Peyer's patch (tissue), 4 donors: ENCODE measurements around the gene HOXD8. TPM values are rescaled to one million over a fixed set of nuclear protein-coding genes. Genes with fewer than 3 reads are reported as not detected.

Experiments
- DNase-seq, 3 donors: peaks; one replicate each; pipeline ENCODE4 v3.0.0-alpha.2; 2017 to 2019
- H3K27ac ChIP-seq, 4 donors: fragments of 200-600 bp; sonication (generic); one replicate each; pipeline ENCODE4 v1.5.1; 2016 to 2019
- H3K27me3 ChIP-seq, 2 donors: fragments of 200-600 bp; sonication (generic); one replicate each; pipeline ENCODE4 v1.5.1; 2019
- H3K36me3 ChIP-seq, 3 donors: fragments of 200-600 bp; sonication (generic); one replicate each; pipeline ENCODE4 v1.5.1; 2016 to 2019
- H3K4me1 ChIP-seq, 4 donors: fragments of 200-600 bp; sonication (generic); one replicate each; pipeline ENCODE4 v1.5.1; 2016 to 2019
- H3K4me3 ChIP-seq, 4 donors: fragments of 200-600 bp; sonication (generic); 1 replicate in 3 of 4; 2 replicates in 1 of 4; pipeline ENCODE4 v1.5.1; 2016 to 2019; ENCODE audit warnings: mild to moderate bottlenecking in 1 of 4
- H3K9me3 ChIP-seq, 4 donors: fragments of 200-600 bp; sonication (generic); one replicate each; pipeline ENCODE4 v1.5.1; 2016 to 2019; ENCODE audit warnings: mild to moderate bottlenecking in 1 of 4
- CTCF ChIP-seq, 6 experiments: fragments of 450-650 bp in 4 of 6; fragments of 200-600 bp in 2 of 6; sonication (generic) in 1 of 6; IDR thresholded peaks; one replicate each; pipeline ENCODE4 v1.5.1; 2017 to 2019; ENCODE audit warnings: antibody characterized with exemption in 6 of 6, mild to moderate bottlenecking in 3 of 6, moderate library complexity in 1 of 6
- POLR2A ChIP-seq, 2 donors: fragments of 450-650 bp; IDR thresholded peaks; one replicate each; pipeline ENCODE4 v1.5.1; 2017; ENCODE audit warnings: antibody characterized with exemption in 2 of 2, mild to moderate bottlenecking in 2 of 2, moderate library complexity in 2 of 2
- total RNA-seq, 4 donors: library from RNA; depleted of rRNA; stranded (reverse); fragments of >200 nt; gene quantifications; one replicate each; pipeline ENCODE4 v1.1.0, GENCODE V29; 2016

HOXD8 gene
- total RNA-seq, 4 donors from 2014 or later = 3.3 to 9.1 (median 5.0) TPM

GRCh38 chr2:176140513-176141317, 11.2 kb downstream of the HOXD8 start:
- peak overlapping the region; percentile 35 to 82 (median 54) for H3K4me3 ChIP-seq
- peak overlapping the region; percentile 33 to 83 (median 56) for H3K27ac ChIP-seq
- no peaks in the 10 kb centered on the region for H3K9me3 ChIP-seq
- H3K4me1 ChIP-seq = peaks cover 0 to 27% (median 0%) of the 10 kb centered on the region in 4 donors
- no peaks in the 10 kb centered on the region for H3K27me3 ChIP-seq
- peak in 2 of 3 donors; percentile 79 to 88 for DNase-seq
- no peaks in the 10 kb centered on the region for H3K36me3 ChIP-seq
- peak; percentile 9 to 96 (median 88) for TF ChIP-seq CTCF (IDR thresholded peaks at IDR 0.05)
- TF ChIP-seq POLR2A (IDR thresholded peaks at IDR 0.05) = no peak

- no peaks in the 10 kb centered on the region for H3K36me3 ChIP-seq
- H3K4me3 ChIP-seq = no peak overlapping the region
- no peaks in the 10 kb centered on the region for H3K9me3 ChIP-seq
- H3K4me1 ChIP-seq = peaks cover 0 to 27% (median 0%) of the 10 kb centered on the region in 4 donors
- no peak for TF ChIP-seq POLR2A (IDR thresholded peaks at IDR 0.05)
- no peak for TF ChIP-seq CTCF (IDR thresholded peaks at IDR 0.05)
- no peak for DNase-seq
- H3K27me3 ChIP-seq = no peaks in the 10 kb centered on the region
- no peak overlapping the region for H3K27ac ChIP-seq
Observed at GRCh38 chr2:176142281-176142680, 12.8 kb downstream of the HOXD8 start.

- TF ChIP-seq POLR2A (IDR thresholded peaks at IDR 0.05) (no peak), CTCF (IDR thresholded peaks at IDR 0.05) (no peak)
- Histone ChIP-seq H3K27me3 (no peaks in the 10 kb centered on the region), H3K9me3 (no peaks in the 10 kb centered on the region), H3K27ac (no peak overlapping the region), H3K36me3 (no peaks in the 10 kb centered on the region), H3K4me3 (no peak overlapping the region), H3K4me1 (peaks cover 0 to 23% (median 0%) of the 10 kb centered on the region in 4 donors)
- DNase-seq = no peak
Observed at GRCh38 chr2:176145085-176145969, 15.8 kb downstream of the HOXD8 start.

- H3K36me3 ChIP-seq = no peaks in the 10 kb centered on the region
- no peak for DNase-seq
- peaks cover 0 to 18% (median 0%) of the 10 kb centered on the region in 4 donors for H3K4me1 ChIP-seq
- no peak overlapping the region for H3K4me3 ChIP-seq
- no peak for TF ChIP-seq CTCF (IDR thresholded peaks at IDR 0.05)
- no peak for TF ChIP-seq POLR2A (IDR thresholded peaks at IDR 0.05)
- no peaks in the 10 kb centered on the region for H3K9me3 ChIP-seq
- H3K27ac ChIP-seq = no peak overlapping the region
- H3K27me3 ChIP-seq = no peaks in the 10 kb centered on the region
Observed at GRCh38 chr2:176146101-176146500, 16.6 kb downstream of the HOXD8 start.

- H3K36me3 ChIP-seq = no peaks in the 10 kb centered on the region
Observed at GRCh38 chr2:176146645-176147044, 17.1 kb downstream of the HOXD8 start.

More at GRCh38 chr2:176146645-176147044, 17.1 kb downstream of the HOXD8 start:
- no peaks in the 10 kb centered on the region for H3K27me3 ChIP-seq
- H3K4me1 ChIP-seq = peaks cover 0 to 15% (median 0%) of the 10 kb centered on the region in 4 donors
- no peak for TF ChIP-seq CTCF (IDR thresholded peaks at IDR 0.05)
- DNase-seq = no peak
- no peaks in the 10 kb centered on the region for H3K9me3 ChIP-seq
- no peak overlapping the region for H3K4me3 ChIP-seq
- no peak overlapping the region for H3K27ac ChIP-seq
